ENCODE measurements around the gene ASPSCR1. TPM values are rescaled to one million over a fixed set of nuclear protein-coding genes. Genes with fewer than 3 reads are reported as not detected.

Gene ASPSCR1
- total and polyA plus RNA-seq, 9 of the 15 experiments (the other 6 are each of a cell fraction or from before 2014, with no cell fraction given), result 0.90 to 36.9 (median 11.6) TPM

GRCh38 chr17:82051776-82052637 lies 74.6 kb downstream of the ASPSCR1 start, which contains the start of the genes GPS1 and RFNG (continued):
- TF ChIP-seq, protein P1, sequence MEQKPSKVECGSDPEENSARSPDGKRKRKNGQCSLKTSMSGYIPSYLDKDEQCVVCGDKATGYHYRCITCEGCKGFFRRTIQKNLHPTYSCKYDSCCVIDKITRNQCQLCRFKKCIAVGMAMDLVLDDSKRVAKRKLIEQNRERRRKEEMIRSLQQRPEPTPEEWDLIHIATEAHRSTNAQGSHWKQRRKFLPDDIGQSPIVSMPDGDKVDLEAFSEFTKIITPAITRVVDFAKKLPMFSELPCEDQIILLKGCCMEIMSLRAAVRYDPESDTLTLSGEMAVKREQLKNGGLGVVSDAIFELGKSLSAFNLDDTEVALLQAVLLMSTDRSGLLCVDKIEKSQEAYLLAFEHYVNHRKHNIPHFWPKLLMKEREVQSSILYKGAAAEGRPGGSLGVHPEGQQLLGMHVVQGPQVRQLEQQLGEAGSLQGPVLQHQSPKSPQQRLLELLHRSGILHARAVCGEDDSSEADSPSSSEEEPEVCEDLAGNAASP (IDR thresholded peaks at IDR 0.05), result no peak
- TF ChIP-seq ZFX (CRISPR knock-in tag; IDR thresholded peaks at IDR 0.05) (peak; percentile 28), ZNF592 (IDR thresholded peaks at IDR 0.05) (peak; percentile 37; the same call in 1 of the 2 replicates), SMARCB1 (IDR thresholded peaks at IDR 0.05; ENCODE audit: insufficient read length, low read depth) (no peak), ZNF23 (CRISPR knock-in tag; IDR thresholded peaks at IDR 0.05) (no peak), ELF1 (tag; IDR thresholded peaks at IDR 0.05) (peak; percentile 74), NR2C1 (IDR thresholded peaks at IDR 0.05) (peak; percentile 95), NR2C1 (tag; IDR thresholded peaks at IDR 0.05) (peak; percentile 96), TAF1 (IDR thresholded peaks at IDR 0.05; ENCODE audit: control insufficient read depth, extremely low read depth, insufficient read depth, low read length, severe bottlenecking) (peak; percentile 38)
- TF ChIP-seq, protein P2, sequence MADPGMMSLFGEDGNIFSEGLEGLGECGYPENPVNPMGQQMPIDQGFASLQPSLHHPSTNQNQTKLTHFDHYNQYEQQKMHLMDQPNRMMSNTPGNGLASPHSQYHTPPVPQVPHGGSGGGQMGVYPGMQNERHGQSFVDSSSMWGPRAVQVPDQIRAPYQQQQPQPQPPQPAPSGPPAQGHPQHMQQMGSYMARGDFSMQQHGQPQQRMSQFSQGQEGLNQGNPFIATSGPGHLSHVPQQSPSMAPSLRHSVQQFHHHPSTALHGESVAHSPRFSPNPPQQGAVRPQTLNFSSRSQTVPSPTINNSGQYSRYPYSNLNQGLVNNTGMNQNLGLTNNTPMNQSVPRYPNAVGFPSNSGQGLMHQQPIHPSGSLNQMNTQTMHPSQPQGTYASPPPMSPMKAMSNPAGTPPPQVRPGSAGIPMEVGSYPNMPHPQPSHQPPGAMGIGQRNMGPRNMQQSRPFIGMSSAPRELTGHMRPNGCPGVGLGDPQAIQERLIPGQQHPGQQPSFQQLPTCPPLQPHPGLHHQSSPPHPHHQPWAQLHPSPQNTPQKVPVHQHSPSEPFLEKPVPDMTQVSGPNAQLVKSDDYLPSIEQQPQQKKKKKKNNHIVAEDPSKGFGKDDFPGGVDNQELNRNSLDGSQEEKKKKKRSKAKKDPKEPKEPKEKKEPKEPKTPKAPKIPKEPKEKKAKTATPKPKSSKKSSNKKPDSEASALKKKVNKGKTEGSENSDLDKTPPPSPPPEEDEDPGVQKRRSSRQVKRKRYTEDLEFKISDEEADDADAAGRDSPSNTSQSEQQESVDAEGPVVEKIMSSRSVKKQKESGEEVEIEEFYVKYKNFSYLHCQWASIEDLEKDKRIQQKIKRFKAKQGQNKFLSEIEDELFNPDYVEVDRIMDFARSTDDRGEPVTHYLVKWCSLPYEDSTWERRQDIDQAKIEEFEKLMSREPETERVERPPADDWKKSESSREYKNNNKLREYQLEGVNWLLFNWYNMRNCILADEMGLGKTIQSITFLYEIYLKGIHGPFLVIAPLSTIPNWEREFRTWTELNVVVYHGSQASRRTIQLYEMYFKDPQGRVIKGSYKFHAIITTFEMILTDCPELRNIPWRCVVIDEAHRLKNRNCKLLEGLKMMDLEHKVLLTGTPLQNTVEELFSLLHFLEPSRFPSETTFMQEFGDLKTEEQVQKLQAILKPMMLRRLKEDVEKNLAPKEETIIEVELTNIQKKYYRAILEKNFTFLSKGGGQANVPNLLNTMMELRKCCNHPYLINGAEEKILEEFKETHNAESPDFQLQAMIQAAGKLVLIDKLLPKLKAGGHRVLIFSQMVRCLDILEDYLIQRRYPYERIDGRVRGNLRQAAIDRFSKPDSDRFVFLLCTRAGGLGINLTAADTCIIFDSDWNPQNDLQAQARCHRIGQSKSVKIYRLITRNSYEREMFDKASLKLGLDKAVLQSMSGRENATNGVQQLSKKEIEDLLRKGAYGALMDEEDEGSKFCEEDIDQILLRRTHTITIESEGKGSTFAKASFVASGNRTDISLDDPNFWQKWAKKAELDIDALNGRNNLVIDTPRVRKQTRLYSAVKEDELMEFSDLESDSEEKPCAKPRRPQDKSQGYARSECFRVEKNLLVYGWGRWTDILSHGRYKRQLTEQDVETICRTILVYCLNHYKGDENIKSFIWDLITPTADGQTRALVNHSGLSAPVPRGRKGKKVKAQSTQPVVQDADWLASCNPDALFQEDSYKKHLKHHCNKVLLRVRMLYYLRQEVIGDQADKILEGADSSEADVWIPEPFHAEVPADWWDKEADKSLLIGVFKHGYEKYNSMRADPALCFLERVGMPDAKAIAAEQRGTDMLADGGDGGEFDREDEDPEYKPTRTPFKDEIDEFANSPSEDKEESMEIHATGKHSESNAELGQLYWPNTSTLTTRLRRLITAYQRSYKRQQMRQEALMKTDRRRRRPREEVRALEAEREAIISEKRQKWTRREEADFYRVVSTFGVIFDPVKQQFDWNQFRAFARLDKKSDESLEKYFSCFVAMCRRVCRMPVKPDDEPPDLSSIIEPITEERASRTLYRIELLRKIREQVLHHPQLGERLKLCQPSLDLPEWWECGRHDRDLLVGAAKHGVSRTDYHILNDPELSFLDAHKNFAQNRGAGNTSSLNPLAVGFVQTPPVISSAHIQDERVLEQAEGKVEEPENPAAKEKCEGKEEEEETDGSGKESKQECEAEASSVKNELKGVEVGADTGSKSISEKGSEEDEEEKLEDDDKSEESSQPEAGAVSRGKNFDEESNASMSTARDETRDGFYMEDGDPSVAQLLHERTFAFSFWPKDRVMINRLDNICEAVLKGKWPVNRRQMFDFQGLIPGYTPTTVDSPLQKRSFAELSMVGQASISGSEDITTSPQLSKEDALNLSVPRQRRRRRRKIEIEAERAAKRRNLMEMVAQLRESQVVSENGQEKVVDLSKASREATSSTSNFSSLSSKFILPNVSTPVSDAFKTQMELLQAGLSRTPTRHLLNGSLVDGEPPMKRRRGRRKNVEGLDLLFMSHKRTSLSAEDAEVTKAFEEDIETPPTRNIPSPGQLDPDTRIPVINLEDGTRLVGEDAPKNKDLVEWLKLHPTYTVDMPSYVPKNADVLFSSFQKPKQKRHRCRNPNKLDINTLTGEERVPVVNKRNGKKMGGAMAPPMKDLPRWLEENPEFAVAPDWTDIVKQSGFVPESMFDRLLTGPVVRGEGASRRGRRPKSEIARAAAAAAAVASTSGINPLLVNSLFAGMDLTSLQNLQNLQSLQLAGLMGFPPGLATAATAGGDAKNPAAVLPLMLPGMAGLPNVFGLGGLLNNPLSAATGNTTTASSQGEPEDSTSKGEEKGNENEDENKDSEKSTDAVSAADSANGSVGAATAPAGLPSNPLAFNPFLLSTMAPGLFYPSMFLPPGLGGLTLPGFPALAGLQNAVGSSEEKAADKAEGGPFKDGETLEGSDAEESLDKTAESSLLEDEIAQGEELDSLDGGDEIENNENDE (IDR thresholded peaks at IDR 0.05; ENCODE audit: low read depth, low read length), result no peak

Measured in K562 (cell line).